SU-DHL-6 (cell line): ENCODE results near the gene AMZ1.
"Not testable (repeated sequence)": the region's sequence is repeated elsewhere in the genome, so short reads cannot be mapped to it uniquely, and the experiment has no call there.

Experiments used
- H2AFZ ChIP-seq: fragments of 200-600 bp; sonication (generic); 2 replicates; pipeline ENCODE4 v1.6.1; 2014; ENCODE audit warnings: low read depth, mild to moderate bottlenecking, moderate library complexity, mixed read lengths, antibody characterized with exemption, low read length; ENCODE audit not compliant: severe bottlenecking
- H3F3A ChIP-seq: fragments of 200-600 bp; shearing (Covaris generic); 2 replicates; pipeline ENCODE4 v1.6.0; 2016; ENCODE audit warnings: antibody characterized with exemption, mild to moderate bottlenecking; ENCODE audit not compliant: insufficient read depth
- H3K27ac ChIP-seq: fragments of 200-600 bp; sonication (generic); 2 replicates; pipeline ENCODE4 v1.5.1; 2016; ENCODE audit warnings: low read depth, mild to moderate bottlenecking, low read length, moderate library complexity, mixed read lengths
- H3K27me3 ChIP-seq: fragments of 200-600 bp; sonication (generic), shearing (Covaris generic); 2 replicates; pipeline ENCODE4 v1.6.0; 2014; ENCODE audit warnings: mild to moderate bottlenecking, low read length
- H3K36me3 ChIP-seq: fragments of 200-600 bp; sonication (generic); 2 replicates; pipeline ENCODE4 v1.6.1; 2014; ENCODE audit warnings: mild to moderate bottlenecking, low read length, mixed read lengths
- H3K4me2 ChIP-seq: fragments of 300-600, 200-600 bp; shearing (Covaris generic), sonication (generic); 2 replicates; pipeline ENCODE4 v1.6.0; 2014; ENCODE audit warnings: low read length, low read depth, mild to moderate bottlenecking; ENCODE audit not compliant: poor library complexity, severe bottlenecking
- H3K4me3 ChIP-seq: fragments of 200-600 bp; sonication (generic); 2 replicates; pipeline ENCODE4 v1.5.1; 2014; ENCODE audit warnings: antibody characterized with exemption, low read length, mild to moderate bottlenecking, mixed read lengths; ENCODE audit not compliant: insufficient read depth, poor library complexity, severe bottlenecking
- H3K79me2 ChIP-seq: fragments of 200-600 bp; sonication (generic); 2 replicates; pipeline ENCODE4 v1.6.1; 2014; ENCODE audit warnings: mild to moderate bottlenecking, low read length, moderate library complexity; ENCODE audit not compliant: insufficient read depth
- H3K9ac ChIP-seq: fragments of 200-600 bp; sonication (generic); 2 replicates; pipeline ENCODE4 v1.7.0; 2014; ENCODE audit warnings: mild to moderate bottlenecking, low read length
- H3K9me2 ChIP-seq: fragments of 200-600 bp; sonication (generic); replicated peaks from 2 replicates; pipeline ENCODE4 v1.6.1; 2014; ENCODE audit warnings: low read length; ENCODE audit not compliant: insufficient read depth
- H3K9me3 ChIP-seq: fragments of 200-600 bp; sonication (generic); 2 replicates; pipeline ENCODE4 v1.6.1; 2014; ENCODE audit warnings: low read length, mixed read lengths; ENCODE audit not compliant: insufficient read depth
- H4K20me1 ChIP-seq: fragments of 200-600 bp; sonication (generic); 2 replicates; pipeline ENCODE4 v1.6.1; 2014; ENCODE audit warnings: low read depth, mild to moderate bottlenecking, antibody characterized with exemption, low read length, moderate library complexity, mixed read lengths
- EZH2phosphoT487 ChIP-seq: fragments of 200-600 bp; sonication (generic), shearing (Covaris generic); conservative IDR thresholded peaks from 2 replicates; pipeline ENCODE4 v1.6.1; 2018; ENCODE audit warnings: mild to moderate bottlenecking, antibody characterized with exemption, low read length, moderate library complexity, mixed read lengths
- TF ChIP-seq, protein P1 (sequence below): fragments of 200-600 bp; sonication (generic); IDR thresholded peaks from one replicate; pipeline ENCODE4 v1.5.1; 2017; ENCODE audit warnings: antibody characterized with exemption, mild to moderate bottlenecking, low read length, moderate library complexity; ENCODE audit not compliant: insufficient read depth, poor library complexity, severe bottlenecking

Gene AMZ1

DNA sequence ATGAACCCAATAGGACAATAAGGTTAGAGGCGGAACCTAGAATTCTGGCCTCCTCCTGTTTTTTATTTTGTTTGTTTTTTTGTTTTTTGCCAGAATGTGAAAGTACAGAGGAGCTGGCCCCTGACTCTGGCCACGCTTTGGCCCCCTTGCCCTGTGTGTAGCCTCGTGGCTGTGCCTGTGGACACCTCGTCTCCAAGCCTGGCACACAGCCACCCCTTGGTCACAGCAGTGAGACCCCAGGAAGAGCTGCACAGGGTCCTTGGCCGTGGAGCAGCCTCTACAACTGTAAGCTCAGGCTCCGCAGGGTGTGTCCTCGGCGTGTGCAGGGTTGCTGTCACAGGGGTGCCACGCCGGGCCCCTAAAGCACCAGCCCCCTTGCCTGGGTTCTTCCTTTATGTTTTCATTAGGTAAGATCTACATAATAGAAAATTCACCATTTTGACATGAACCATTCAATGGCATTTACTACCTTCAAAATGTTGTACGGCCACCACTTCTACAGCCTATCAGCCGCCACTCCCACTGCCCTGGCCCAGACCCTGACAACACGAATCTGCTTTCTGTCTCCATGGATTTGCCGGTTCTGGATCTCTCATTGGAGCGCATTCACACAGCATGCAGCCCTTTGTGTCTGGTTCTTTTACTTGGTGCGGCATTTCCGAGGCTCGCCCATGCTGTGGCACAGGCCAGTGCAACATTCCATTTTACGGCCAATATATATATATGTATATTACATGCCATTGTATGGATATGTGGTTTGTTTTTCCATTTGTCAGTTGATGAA lies 51.0 kb downstream of the AMZ1 start:
- H3K9me3 ChIP-seq: no peaks in the 10 kb centered on the region
- no peaks in the 10 kb centered on the region for H3F3A ChIP-seq
- no peaks in the 10 kb centered on the region for H3K36me3 ChIP-seq
- H2AFZ ChIP-seq: no peak overlapping the region
- H3K9me2 ChIP-seq: no peaks in the 10 kb centered on the region
- H3K4me3 ChIP-seq: no peak overlapping the region
- H3K9ac ChIP-seq: no peak overlapping the region
- H3K27me3 ChIP-seq: no peaks in the 10 kb centered on the region
- TF ChIP-seq EZH2phosphoT487: no peak
- TF ChIP-seq, protein P1, sequence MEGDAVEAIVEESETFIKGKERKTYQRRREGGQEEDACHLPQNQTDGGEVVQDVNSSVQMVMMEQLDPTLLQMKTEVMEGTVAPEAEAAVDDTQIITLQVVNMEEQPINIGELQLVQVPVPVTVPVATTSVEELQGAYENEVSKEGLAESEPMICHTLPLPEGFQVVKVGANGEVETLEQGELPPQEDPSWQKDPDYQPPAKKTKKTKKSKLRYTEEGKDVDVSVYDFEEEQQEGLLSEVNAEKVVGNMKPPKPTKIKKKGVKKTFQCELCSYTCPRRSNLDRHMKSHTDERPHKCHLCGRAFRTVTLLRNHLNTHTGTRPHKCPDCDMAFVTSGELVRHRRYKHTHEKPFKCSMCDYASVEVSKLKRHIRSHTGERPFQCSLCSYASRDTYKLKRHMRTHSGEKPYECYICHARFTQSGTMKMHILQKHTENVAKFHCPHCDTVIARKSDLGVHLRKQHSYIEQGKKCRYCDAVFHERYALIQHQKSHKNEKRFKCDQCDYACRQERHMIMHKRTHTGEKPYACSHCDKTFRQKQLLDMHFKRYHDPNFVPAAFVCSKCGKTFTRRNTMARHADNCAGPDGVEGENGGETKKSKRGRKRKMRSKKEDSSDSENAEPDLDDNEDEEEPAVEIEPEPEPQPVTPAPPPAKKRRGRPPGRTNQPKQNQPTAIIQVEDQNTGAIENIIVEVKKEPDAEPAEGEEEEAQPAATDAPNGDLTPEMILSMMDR: no peak
- no peak overlapping the region for H3K4me2 ChIP-seq
- H3K27ac ChIP-seq: no peak overlapping the region
- H3K79me2 ChIP-seq: no peaks in the 10 kb centered on the region
- no peaks in the 10 kb centered on the region for H4K20me1 ChIP-seq

DNA sequence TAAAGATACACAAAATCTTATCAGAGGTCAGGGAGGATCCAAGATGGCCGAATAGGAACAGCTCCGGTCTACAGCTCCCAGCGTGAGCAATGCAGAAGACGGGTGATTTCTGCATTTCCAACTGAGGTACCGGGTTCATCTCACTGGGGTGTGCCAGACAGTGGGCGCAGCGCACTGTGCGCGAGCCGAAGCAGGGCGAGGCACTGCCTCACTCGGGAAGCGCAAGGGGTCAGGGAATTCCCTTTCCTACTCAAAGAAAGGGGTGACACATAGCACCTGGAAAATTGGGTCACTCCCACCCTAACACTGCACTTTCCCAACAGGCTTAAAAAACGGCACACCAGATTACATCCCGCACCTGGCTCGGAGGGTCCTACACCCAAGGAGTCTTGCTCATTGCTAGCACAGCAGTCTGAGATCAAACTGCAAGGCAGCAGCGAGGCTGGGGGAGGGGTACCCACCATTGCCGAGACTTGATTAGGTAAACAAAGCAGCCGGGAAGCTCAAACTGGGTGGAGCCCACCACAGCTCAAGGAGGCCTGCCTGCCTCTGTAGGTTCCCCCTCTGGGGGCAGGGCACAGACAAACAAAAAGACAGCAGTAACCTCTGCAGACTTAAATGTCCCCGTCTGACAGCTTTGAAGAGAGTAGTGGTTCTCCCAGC lies 55.7 kb downstream of the AMZ1 start:
- H3K9me3 ChIP-seq, H3K27me3 ChIP-seq, H3K9me2 ChIP-seq, H3K4me2 ChIP-seq, H3K79me2 ChIP-seq, H3K4me3 ChIP-seq, H3F3A ChIP-seq, H3K9ac ChIP-seq, H4K20me1 ChIP-seq, H3K27ac ChIP-seq, H2AFZ ChIP-seq, H3K36me3 ChIP-seq: not testable (repeated sequence)

DNA sequence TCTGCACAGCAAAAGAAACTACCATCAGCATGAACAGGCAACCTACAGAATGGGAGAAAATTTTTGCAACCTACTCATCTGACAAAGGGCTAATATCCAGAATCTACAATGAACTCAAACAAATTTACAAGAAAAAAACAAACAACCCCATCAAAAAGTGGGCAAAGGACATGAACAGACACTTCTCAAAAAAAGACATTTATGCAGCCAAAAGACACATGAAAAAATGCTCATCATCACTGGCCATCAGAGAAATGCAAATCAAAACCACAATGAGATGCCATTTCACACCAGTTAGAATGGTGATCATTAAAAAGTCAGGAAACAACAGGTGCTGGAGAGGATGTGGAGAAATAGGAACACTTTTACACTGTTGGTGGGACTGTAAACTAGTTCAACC lies 60.7 kb downstream of the AMZ1 start:
- H2AFZ ChIP-seq, H3F3A ChIP-seq, H3K9me2 ChIP-seq, H3K9ac ChIP-seq, H3K4me2 ChIP-seq, H3K36me3 ChIP-seq, H3K27me3 ChIP-seq, H3K9me3 ChIP-seq, H4K20me1 ChIP-seq, H3K27ac ChIP-seq, H3K79me2 ChIP-seq, H3K4me3 ChIP-seq: not testable (repeated sequence)

DNA sequence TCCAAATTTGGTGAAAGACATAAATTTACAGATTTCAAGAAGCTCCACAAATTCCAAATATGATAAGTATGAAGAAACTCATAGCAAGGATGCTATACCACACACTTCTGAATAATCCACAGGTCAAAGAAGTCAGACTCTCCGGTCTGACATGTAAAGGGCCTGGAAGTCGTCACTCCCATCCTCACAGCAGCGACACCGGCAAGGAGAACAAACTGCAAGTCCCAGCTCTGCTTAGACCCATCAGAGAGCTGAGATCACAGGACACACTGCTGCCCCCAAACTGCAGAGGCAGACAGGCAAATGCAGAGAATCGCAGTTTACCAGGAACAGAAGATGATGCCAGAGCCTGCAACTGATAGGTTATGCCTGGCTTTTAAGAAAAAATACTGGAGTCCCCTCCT lies 62.0 kb downstream of the AMZ1 start:
- H3K36me3 ChIP-seq: no peaks in the 10 kb centered on the region
- H3K4me2 ChIP-seq: no peak overlapping the region
- H3K27me3 ChIP-seq: no peaks in the 10 kb centered on the region
- H3K27ac ChIP-seq: no peak overlapping the region
- no peaks in the 10 kb centered on the region for H3K79me2 ChIP-seq
- H3F3A ChIP-seq: no peaks in the 10 kb centered on the region
- no peaks in the 10 kb centered on the region for H3K9me3 ChIP-seq
- no peak for TF ChIP-seq EZH2phosphoT487
- TF ChIP-seq, protein P1: no peak
- no peak overlapping the region for H2AFZ ChIP-seq
- no peaks in the 10 kb centered on the region for H3K9me2 ChIP-seq
- H3K4me3 ChIP-seq: no peak overlapping the region
- H4K20me1 ChIP-seq: no peaks in the 10 kb centered on the region
- no peak overlapping the region for H3K9ac ChIP-seq
